ENCODE measurements around the gene FAM20C. TPM values are rescaled to one million over a fixed set of nuclear protein-coding genes. Genes with fewer than 3 reads are reported as not detected.

FAM20C gene
- total and polyA plus RNA-seq, 4 donors, result 17.3 to 86.9 (median 45.9) TPM

- TF ChIP-seq CTCF (IDR thresholded peaks at IDR 0.05; ENCODE audit: control extremely low read depth, extremely low read depth), result no peak
- ATAC-seq (ENCODE audit: insufficient read depth, low FRiP score) (no peak), DNase-seq (no peak)
- Histone ChIP-seq H3K9me3 (ENCODE audit: control insufficient read depth in 4 of 4, insufficient read depth in 3 of 4, low read length in 3 of 4) (peaks cover 0 to 4% (median 1%) of the 10 kb centered on the region in 4 donors), H3K9ac (ENCODE audit: insufficient read depth in 1 of 2, low read length in 2 of 2) (no peak overlapping the region), H3K27me3 (ENCODE audit: control insufficient read depth in 3 of 3, insufficient read depth in 3 of 3, low read length in 2 of 3) (peaks cover 0 to 2% (median 0%) of the 10 kb centered on the region in 3 donors), H3K27ac (ENCODE audit: low read depth in 1 of 2, low read length in 1 of 2) (no peak overlapping the region), H3K4me3 (no peak overlapping the region), H3K36me3 (ENCODE audit: control insufficient read depth in 4 of 4, insufficient read depth in 4 of 4, low read length in 4 of 4) (no peaks in the 10 kb centered on the region), H3K4me1 (ENCODE audit: control insufficient read depth in 5 of 5, insufficient read depth in 5 of 5, low read length in 5 of 5) (no peaks in the 10 kb centered on the region)
- 87% methylated on average over 35 of the region's 35 CpGs for WGBS, 2 donors
Observed at GRCh38 chr7:305410-306151, 113.2 kb downstream of the FAM20C start.

- H3K27me3 ChIP-seq (ENCODE audit: control insufficient read depth in 3 of 3, insufficient read depth in 3 of 3, low read length in 2 of 3), result no peaks in the 10 kb centered on the region
- WGBS, 2 donors, result 59 to 60% methylated on average over 3 of the region's 3 CpGs
- ATAC-seq (ENCODE audit: insufficient read depth, low FRiP score) (no peak), DNase-seq (no peak)
- no peak for TF ChIP-seq CTCF (IDR thresholded peaks at IDR 0.05; ENCODE audit: control extremely low read depth, extremely low read depth)
- H3K9ac ChIP-seq (ENCODE audit: insufficient read depth in 1 of 2, low read length in 2 of 2), result no peak overlapping the region
- H3K36me3 ChIP-seq (ENCODE audit: control insufficient read depth in 4 of 4, insufficient read depth in 4 of 4, low read length in 4 of 4), result no peaks in the 10 kb centered on the region
- H3K27ac ChIP-seq (ENCODE audit: low read depth in 1 of 2, low read length in 1 of 2), result no peak overlapping the region
- no peaks in the 10 kb centered on the region for H3K4me1 ChIP-seq (ENCODE audit: control insufficient read depth in 5 of 5, insufficient read depth in 5 of 5, low read length in 5 of 5)
- H3K9me3 ChIP-seq (ENCODE audit: control insufficient read depth in 4 of 4, insufficient read depth in 3 of 4, low read length in 3 of 4), result peaks cover 0 to 4% (median 1%) of the 10 kb centered on the region in 4 donors
- no peak overlapping the region for H3K4me3 ChIP-seq
Observed at GRCh38 chr7:307970-308369, 115.6 kb downstream of the FAM20C start.

GRCh38 chr7:309586-310228, 117.3 kb downstream of the FAM20C start:
- TF ChIP-seq CTCF (IDR thresholded peaks at IDR 0.05; ENCODE audit: control extremely low read depth, extremely low read depth), result no peak
- Histone ChIP-seq H3K9me3 (ENCODE audit: control insufficient read depth in 4 of 4, insufficient read depth in 3 of 4, low read length in 3 of 4) (peaks cover 0 to 4% (median 0%) of the 10 kb centered on the region in 4 donors), H3K27me3 (ENCODE audit: control insufficient read depth in 3 of 3, insufficient read depth in 3 of 3, low read length in 2 of 3) (no peaks in the 10 kb centered on the region)

More at GRCh38 chr7:309586-310228, 117.3 kb downstream of the FAM20C start:
- DNase-seq (no peak), ATAC-seq (ENCODE audit: insufficient read depth, low FRiP score) (no peak)
- Histone ChIP-seq H3K27ac (ENCODE audit: low read depth in 1 of 2, low read length in 1 of 2) (no peak overlapping the region), H3K9ac (ENCODE audit: insufficient read depth in 1 of 2, low read length in 2 of 2) (no peak overlapping the region), H3K4me1 (ENCODE audit: control insufficient read depth in 5 of 5, insufficient read depth in 5 of 5, low read length in 5 of 5) (no peaks in the 10 kb centered on the region), H3K4me3 (no peak overlapping the region), H3K36me3 (ENCODE audit: control insufficient read depth in 4 of 4, insufficient read depth in 4 of 4, low read length in 4 of 4) (no peaks in the 10 kb centered on the region)
- WGBS, 2 donors, result 93 to 94% methylated on average over 19 of the region's 19 CpGs

Other genes with a start within 250 kb of the FAM20C start
- gene FOXL3, start 97.6 kb downstream of the FAM20C start, total RNA-seq, result not detected
- gene FOXL3, start 97.6 kb downstream of the FAM20C start, polyA plus RNA-seq, result not detected